Endothelial cell of umbilical vein (primary cell): ENCODE measurements around the gene NSL1. TPM values are rescaled to one million over a fixed set of nuclear protein-coding genes. Genes with fewer than 3 reads are reported as not detected.

Source experiments
- BruUV-seq: library from RNA; stranded (reverse); fragments of 400-500 nt; replicated peaks from 2 replicates; lab custom pipeline; 2021; lab: Mats Ljungman, UMichigan
- CTCF ChIA-PET: fragments of 300-600, 350-600 bp; sonication (Branson Sonifier 250); formaldehyde crosslinking; loops from one replicate; lab custom pipeline; 2021; ENCODE audit warnings: antibody characterized with exemption, inconsistent platforms; lab: Charles Lee
- POLR2A ChIA-PET: fragments of 300-600, 350-600 bp; sonication (Branson Sonifier 250); formaldehyde crosslinking; loops from one replicate; lab custom pipeline; 2021; ENCODE audit warnings: antibody characterized with exemption, inconsistent platforms; lab: Charles Lee
- DNase-seq: peaks from one replicate; pipeline ENCODE4 v3.0.0-alpha.2; 2011; ENCODE audit warnings: low read depth, low spot score
- FAIRE-seq: peaks from 2 replicates; lab custom pipeline; 2011; peaks lifted over from hg19 to GRCh38; lab: Jason Lieb, UNC
- H2AFZ ChIP-seq: 2 replicates; pipeline ENCODE4 v1.6.0; 2012; ENCODE audit warnings: low read depth, low read length, control low read depth, inconsistent platforms
- H3K27ac ChIP-seq: 2 replicates; pipeline ENCODE4 v1.5.1; 2011; ENCODE audit warnings: low read depth, mild to moderate bottlenecking, control low read depth, low read length, moderate library complexity; ENCODE audit not compliant: insufficient read depth
- H3K27me3 ChIP-seq, 2 experiments: 2 replicates each; pipeline versions ENCODE4 v1.6.0 to v1.6.1; 2011; ENCODE audit warnings: low read length in 2 of 2, mixed read lengths in 1 of 2; ENCODE audit not compliant: control insufficient read depth in 2 of 2, insufficient read depth in 2 of 2
- H3K36me3 ChIP-seq, 2 experiments: 2 replicates in 1 of 2; 3 replicates in 1 of 2; pipeline ENCODE4 v1.5.1; 2011; ENCODE audit warnings: low read length in 2 of 2, mild to moderate bottlenecking in 1 of 2, moderate library complexity in 1 of 2; ENCODE audit not compliant: control insufficient read depth in 2 of 2, insufficient read depth in 2 of 2; ENCODE audit errors: extremely low read depth in 1 of 2
- H3K4me1 ChIP-seq: 3 replicates; pipeline ENCODE4 v1.5.1; 2011; ENCODE audit warnings: mild to moderate bottlenecking, low read length; ENCODE audit not compliant: control insufficient read depth, insufficient read depth; ENCODE audit errors: extremely low read depth
- H3K4me2 ChIP-seq: 2 replicates; pipeline ENCODE4 v1.6.1; 2011; ENCODE audit warnings: low read length, control low read depth, mixed read lengths; ENCODE audit not compliant: insufficient read depth
- H3K4me3 ChIP-seq, 3 experiments: fragments of 200-600 bp in 1 of 3; sonication (generic), shearing (Covaris generic) in 1 of 3; replicated peaks in 1 of 3; 2 replicates each; pipeline ENCODE4 v1.5.1; 2011 to 2016; ENCODE audit warnings: control low read depth in 3 of 3, low read length in 3 of 3, mild to moderate bottlenecking in 2 of 3, inconsistent platforms in 1 of 3, low read depth in 1 of 3, moderate library complexity in 1 of 3; ENCODE audit not compliant: insufficient read depth in 1 of 3
- H3K79me2 ChIP-seq: 2 replicates; pipeline ENCODE4 v1.6.0; 2012; ENCODE audit warnings: low read length, inconsistent platforms; ENCODE audit not compliant: control insufficient read depth, insufficient read depth
- H3K9ac ChIP-seq: replicated peaks from 2 replicates; pipeline ENCODE3; 2011; ENCODE audit warnings: low read length, control low read depth; ENCODE audit not compliant: insufficient read depth; ENCODE audit errors: extremely low read depth
- H3K9me1 ChIP-seq: replicated peaks from 3 replicates; pipeline ENCODE4 v1.6.0; 2011; ENCODE audit warnings: mild to moderate bottlenecking, low read length; ENCODE audit not compliant: control insufficient read depth, insufficient read depth; ENCODE audit errors: extremely low read depth
- H3K9me3 ChIP-seq: replicated peaks from 2 replicates; pipeline ENCODE4 v1.5.1; 2012; ENCODE audit warnings: low read length, inconsistent platforms; ENCODE audit not compliant: control insufficient read depth, insufficient read depth
- H4K20me1 ChIP-seq: replicated peaks from 2 replicates; pipeline ENCODE3; 2011; ENCODE audit warnings: mild to moderate bottlenecking, low read length; ENCODE audit not compliant: control insufficient read depth, insufficient read depth; ENCODE audit errors: extremely low read depth
- EZH2 ChIP-seq: IDR thresholded peaks from 2 replicates; pipeline ENCODE4 v1.6.1; 2012; ENCODE audit warnings: borderline replicate concordance, low read depth, mild to moderate bottlenecking, moderate library complexity, low read length, inconsistent platforms; ENCODE audit not compliant: severe bottlenecking
- FOS ChIP-seq: IDR thresholded peaks from 2 replicates; pipeline ENCODE4 v1.6.1; 2011; ENCODE audit warnings: mild to moderate bottlenecking, low read length, moderate library complexity, borderline replicate concordance; ENCODE audit not compliant: insufficient read depth
- GATA2 ChIP-seq: IDR thresholded peaks from 2 replicates; pipeline ENCODE4 v1.7.0; 2011; ENCODE audit warnings: low read depth, mild to moderate bottlenecking, moderate library complexity, mixed read lengths, low read length; ENCODE audit not compliant: insufficient read length, insufficient read depth
- JUN ChIP-seq: IDR thresholded peaks from 2 replicates; pipeline ENCODE4 v1.6.1; 2011; ENCODE audit warnings: borderline replicate concordance, low read depth; ENCODE audit not compliant: insufficient read length, insufficient read depth
- MYC ChIP-seq: IDR thresholded peaks from one replicate; pipeline ENCODE4 v1.6.1; 2011; ENCODE audit warnings: mild to moderate bottlenecking, low read depth, low read length
- POLR2A ChIP-seq: IDR thresholded peaks from 2 replicates; pipeline ENCODE4 v1.6.1; 2012; ENCODE audit warnings: low read depth, mild to moderate bottlenecking, control low read depth, low read length
- POLR2AphosphoS5 ChIP-seq: IDR thresholded peaks from 2 replicates; pipeline ENCODE4 v1.6.1; 2012; ENCODE audit warnings: low read depth, mild to moderate bottlenecking, control low read depth, low read length, moderate library complexity; ENCODE audit not compliant: insufficient read depth
- dilution Hi-C: fragments of 300-500 bp; cut with MboI; formaldehyde crosslinking; loops from one replicate; pipeline ENCODE4 v1.15.0; 2019; ENCODE audit warnings: low sequenced_read_pairs; ENCODE audit not compliant: extremely low pct_ligation_motif_present
- intact Hi-C: fragments of 100-400 bp; cut with micrococcal nuclease; formaldehyde crosslinking; loops from one replicate; pipeline ENCODE4 v1.10.0; 2022
- polyA plus RNA-seq, 4 experiments: library from polyadenylated mRNA; depleted of rRNA in 3 of 4; stranded (reverse) in 3 of 4; unstranded in 1 of 4; fragments of >200 nt; gene quantifications; 2 replicates each; pipeline versions ENCODE4 v1.2.1 to v1.2.3, GENCODE V29; 2011 to 2012; ENCODE audit warnings: missing spikeins in 1 of 4
- total RNA-seq: library from RNA; stranded (reverse); gene quantifications from 2 replicates; pipeline ENCODE4 v1.2.3, GENCODE V29; 2021
- TF ChIP-seq, protein P1 (sequence below), 2 donors: IDR thresholded peaks; 1 replicate in 1 of 2; 2 replicates in 1 of 2; pipeline ENCODE4 v1.5.1; 2011; ENCODE audit warnings: low read length in 2 of 2, mild to moderate bottlenecking in 2 of 2, moderate library complexity in 2 of 2, control low read depth in 1 of 2, inconsistent platforms in 1 of 2, low read depth in 1 of 2; ENCODE audit not compliant: insufficient read depth in 1 of 2; ENCODE audit errors: extremely low read depth in 1 of 2
- TF ChIP-seq, protein P2 (sequence below): IDR thresholded peaks from 2 replicates; pipeline ENCODE4 v1.6.1; 2011; ENCODE audit not compliant: insufficient read depth, insufficient read length

Gene NSL1
- total and polyA plus RNA-seq, 2 donors (not counting 3 experiments of a cell fraction or from before 2014, with no cell fraction given) = 15.5 to 30.2 TPM

DNA sequence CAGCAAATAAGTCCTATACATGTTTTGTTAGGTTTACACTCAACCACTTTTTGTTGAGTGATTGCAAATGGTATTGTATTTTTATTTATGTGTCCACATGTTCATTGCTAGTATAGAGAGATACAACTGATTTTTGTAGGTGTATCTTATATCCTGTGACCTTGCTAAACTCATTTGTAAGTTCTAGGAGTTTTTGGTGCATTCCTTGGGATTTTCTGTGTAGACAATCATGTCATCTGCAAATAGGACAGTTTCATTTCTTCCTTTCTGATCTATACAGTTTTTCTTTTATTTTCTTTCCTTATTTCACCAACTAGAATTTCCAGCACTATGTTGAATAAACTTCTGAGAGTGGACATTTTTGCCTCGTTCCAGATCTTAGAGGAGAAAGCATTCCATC is 75.4 kb downstream of the NSL1 start:
- Histone ChIP-seq H3K9me3 (no peaks in the 10 kb centered on the region), H4K20me1 (no peaks in the 10 kb centered on the region), H3K9me1 (peaks cover 2% of the 10 kb centered on the region), H3K36me3 (no peaks in the 10 kb centered on the region), H3K9ac (no peak overlapping the region), H3K4me1 (peaks cover 8% of the 10 kb centered on the region), H3K4me2 (no peak overlapping the region), H3K4me3 (no peak overlapping the region), H3K27me3 (peaks cover 0 to 2% of the 10 kb centered on the region in 2 experiments), H2AFZ (no peak overlapping the region), H3K79me2 (no peaks in the 10 kb centered on the region), H3K27ac (no peak overlapping the region)
- intact Hi-C loops (no loop called here), dilution Hi-C loops (no loop called here)
- ChIA-PET CTCF (interaction anchor here (0.7 to 2.3 kb wide), 4 partner anchors 14 to 107 kb away, joined by 3 to 13 read pairs (median 4); no protein-coding TSS in a partner anchor), POLR2A (no interaction called here)
- FAIRE-seq = no peak
- TF ChIP-seq EZH2 (no peak), MYC (no peak), POLR2A (no peak)
- TF ChIP-seq, protein P1, sequence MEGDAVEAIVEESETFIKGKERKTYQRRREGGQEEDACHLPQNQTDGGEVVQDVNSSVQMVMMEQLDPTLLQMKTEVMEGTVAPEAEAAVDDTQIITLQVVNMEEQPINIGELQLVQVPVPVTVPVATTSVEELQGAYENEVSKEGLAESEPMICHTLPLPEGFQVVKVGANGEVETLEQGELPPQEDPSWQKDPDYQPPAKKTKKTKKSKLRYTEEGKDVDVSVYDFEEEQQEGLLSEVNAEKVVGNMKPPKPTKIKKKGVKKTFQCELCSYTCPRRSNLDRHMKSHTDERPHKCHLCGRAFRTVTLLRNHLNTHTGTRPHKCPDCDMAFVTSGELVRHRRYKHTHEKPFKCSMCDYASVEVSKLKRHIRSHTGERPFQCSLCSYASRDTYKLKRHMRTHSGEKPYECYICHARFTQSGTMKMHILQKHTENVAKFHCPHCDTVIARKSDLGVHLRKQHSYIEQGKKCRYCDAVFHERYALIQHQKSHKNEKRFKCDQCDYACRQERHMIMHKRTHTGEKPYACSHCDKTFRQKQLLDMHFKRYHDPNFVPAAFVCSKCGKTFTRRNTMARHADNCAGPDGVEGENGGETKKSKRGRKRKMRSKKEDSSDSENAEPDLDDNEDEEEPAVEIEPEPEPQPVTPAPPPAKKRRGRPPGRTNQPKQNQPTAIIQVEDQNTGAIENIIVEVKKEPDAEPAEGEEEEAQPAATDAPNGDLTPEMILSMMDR (IDR thresholded peaks at IDR 0.05; ENCODE audit: extremely low read depth in 1 of 2, insufficient read depth in 1 of 2, low read depth in 1 of 2, low read length in 2 of 2) = no peak
- no TSS peak for BruUV-seq
- no peak for DNase-seq

DNA sequence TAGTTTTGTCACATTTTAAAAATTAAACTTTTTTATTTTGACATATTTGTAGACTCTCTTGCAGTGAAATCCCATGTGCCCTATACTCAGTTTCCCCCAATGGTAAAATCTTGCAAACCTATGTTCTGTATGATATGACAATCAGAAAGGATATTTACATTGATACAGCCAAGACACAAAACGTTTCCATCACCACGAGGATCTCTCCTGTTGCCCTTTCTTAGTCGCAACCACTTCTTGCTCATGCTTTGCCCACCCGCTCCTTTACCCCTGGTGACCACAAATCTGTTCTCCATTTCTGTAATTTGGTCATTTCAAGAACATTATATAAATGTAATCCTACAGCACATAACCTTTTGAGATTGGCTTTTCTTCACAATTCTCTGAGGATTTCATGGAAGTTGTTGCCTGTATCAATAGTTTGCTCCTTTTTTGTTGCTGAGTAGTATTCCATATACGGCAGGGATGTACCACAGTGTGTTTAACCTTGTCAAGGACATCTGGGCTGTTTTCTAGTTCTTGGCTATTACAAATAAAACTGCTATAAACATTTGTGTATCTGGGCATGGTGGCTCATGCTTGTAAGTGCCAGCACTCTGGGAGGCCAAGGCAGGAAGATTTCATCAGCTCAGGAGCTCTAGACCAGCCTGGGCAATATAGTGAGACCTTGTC is 78.0 kb downstream of the NSL1 start:
- no peak for FAIRE-seq
- Histone ChIP-seq H4K20me1 (no peaks in the 10 kb centered on the region), H3K9ac (no peak overlapping the region), H3K79me2 (no peaks in the 10 kb centered on the region), H3K27me3 (no peaks in the 10 kb centered on the region), H3K4me1 (peaks cover 8% of the 10 kb centered on the region), H3K9me3 (no peaks in the 10 kb centered on the region), H2AFZ (no peak overlapping the region), H3K4me3 (no peak overlapping the region), H3K27ac (no peak overlapping the region), H3K9me1 (peaks cover 2% of the 10 kb centered on the region), H3K36me3 (no peaks in the 10 kb centered on the region), H3K4me2 (no peak overlapping the region)
- BruUV-seq = no TSS peak
- DNase-seq = no peak
- POLR2A ChIA-PET = no interaction called here
- CTCF ChIA-PET = interaction anchor here (0.9 to 1.0 kb wide), 2 partner anchors 12 to 49 kb away, joined by 3 to 5 read pairs; no protein-coding TSS in a partner anchor
- intact Hi-C loops = no loop called here
- TF ChIP-seq GATA2 (no peak), POLR2A (no peak), FOS (no peak), JUN (no peak), EZH2 (no peak), MYC (no peak), POLR2AphosphoS5 (no peak)
- TF ChIP-seq, protein P2, sequence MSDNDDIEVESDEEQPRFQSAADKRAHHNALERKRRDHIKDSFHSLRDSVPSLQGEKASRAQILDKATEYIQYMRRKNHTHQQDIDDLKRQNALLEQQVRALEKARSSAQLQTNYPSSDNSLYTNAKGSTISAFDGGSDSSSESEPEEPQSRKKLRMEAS = no peak
- TF ChIP-seq, protein P1 (IDR thresholded peaks at IDR 0.05; ENCODE audit: extremely low read depth in 1 of 2, insufficient read depth in 1 of 2, low read depth in 1 of 2, low read length in 2 of 2) = no peak
- dilution Hi-C loops = no loop called here
